Measurements from ENCODE around the gene SKI.

GRCh38 chr1:2230781-2231531, 2.8 kb downstream of the SKI start:
- no peak for TF ChIP-seq E2F8 (IDR thresholded peaks at IDR 0.05; ENCODE audit: low read depth, partially characterized antibody)
- TF ChIP-seq THAP12 (CRISPR knock-in tag; IDR thresholded peaks at IDR 0.05) = no peak

Data from K562 (cell line).